NCI-H1436 treated with DMSO at 0.1 percent for 48 hours (cell line): ENCODE data around the gene CHD2.

ENCODE experiments used
- DNase-seq: peaks from one replicate; lab custom pipeline; 2025; lab: John Stamatoyannopoulos, UW

The CHD2 gene

DNA sequence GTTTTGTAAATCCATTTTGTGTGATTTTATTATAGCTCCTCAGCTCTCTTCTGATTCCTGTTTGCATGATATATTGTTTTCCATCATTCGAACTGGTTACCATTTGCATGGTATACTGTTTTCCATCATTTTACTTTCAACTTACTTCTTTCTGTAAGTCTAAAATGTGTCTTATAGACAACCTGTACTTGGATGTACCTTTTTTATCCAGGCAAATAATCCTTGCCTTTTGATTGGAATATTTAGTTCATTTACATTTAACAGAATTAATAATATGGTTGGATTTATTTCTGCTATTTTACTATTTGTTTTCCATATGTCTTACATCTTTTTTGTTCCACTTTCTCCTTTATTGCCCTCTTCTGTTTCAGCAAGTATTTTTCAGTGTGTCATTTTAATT, 62.8 kb downstream of the CHD2 start:
- DNase-seq, result no peak

DNA sequence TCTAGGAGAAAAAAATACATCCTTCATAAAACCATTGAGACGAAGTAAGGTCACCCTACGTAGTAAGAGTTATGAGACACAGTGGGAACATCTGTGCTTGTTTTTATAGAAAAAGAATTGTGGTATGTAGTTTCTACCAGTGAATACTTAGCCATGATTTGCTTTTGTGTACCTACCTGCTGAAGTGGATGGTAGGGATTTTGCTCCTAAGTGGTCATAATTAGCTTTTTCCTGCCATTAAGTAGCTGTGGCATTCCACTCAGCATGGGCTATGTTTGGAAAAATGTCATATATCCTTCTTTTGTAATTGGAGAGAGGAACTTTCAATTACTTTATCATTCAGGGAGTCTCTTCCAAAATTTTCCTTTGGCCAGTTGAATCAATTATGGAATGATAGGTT, 63.7 kb downstream of the CHD2 start:
- DNase-seq, result no peak

DNA sequence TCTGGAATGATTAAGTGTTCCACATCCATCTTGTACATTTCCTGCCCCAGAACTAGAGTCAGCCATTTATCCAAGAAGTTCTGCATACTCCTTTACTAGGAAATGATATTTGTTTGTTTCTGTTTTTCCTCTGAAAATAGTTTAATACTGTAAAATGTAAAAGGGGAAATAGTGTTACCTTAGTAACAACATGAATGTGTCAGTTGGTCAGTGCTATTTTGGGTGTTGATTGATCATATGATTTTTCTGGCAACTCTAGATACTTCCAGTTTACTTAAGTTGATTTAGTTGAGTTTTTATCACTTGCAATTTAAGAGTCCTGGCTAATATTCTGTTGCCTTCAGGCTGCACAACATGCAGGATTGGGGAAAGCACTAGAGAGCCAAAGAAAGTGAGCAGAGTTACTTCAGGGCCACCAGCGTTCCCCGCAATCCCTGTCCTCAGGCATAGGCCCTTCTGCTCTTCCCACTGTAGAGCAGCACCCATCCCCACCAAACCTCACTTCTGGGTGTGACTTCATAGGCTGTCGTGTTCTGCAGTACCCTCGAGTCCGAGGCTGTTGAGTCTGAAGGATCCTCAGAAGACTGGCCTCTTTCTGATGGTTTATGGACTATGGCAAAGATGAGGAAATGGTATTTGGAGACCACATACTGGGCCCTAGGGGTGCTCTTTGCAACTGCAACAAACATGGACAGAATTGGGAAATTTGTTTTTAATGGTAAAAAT, 69.0 kb downstream of the CHD2 start:
- DNase-seq, result no peak

DNA sequence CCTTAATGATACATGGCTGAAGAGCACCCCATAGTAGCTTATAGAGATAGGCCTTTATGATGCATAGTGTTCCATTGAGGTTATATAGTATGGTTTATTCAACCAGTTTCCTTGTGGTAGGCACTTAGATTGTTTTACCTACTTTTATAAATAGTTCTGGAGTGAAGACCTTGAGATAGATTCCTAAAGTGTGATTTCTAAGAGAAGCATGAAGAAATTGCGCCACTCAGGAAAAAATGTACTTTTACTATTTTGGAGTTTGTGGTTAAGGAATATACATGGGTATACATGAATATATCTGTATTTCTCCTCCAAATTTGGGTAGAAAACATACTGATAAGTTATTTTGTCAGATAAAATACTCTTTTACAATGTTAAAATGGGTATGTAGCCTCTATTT, 70.5 kb downstream of the CHD2 start:
- DNase-seq, result no peak

DNA sequence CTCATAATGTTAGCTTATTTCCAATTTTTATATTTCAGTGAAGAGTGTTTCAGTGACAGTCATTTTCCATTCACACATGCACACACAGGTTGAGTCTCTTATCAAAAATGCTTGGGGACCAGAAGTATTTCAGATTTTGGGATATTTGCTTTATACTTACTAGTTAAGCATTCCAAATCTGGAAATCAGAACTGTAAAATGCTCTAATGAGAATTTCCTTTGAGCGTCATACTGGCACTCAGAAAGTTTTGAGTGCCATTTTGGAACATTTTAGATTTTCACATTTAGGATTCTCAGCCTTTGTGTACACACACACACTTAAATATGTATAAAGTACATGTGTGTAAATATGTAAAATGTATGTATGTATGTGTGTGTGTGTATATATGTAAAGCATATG, 71.0 kb downstream of the CHD2 start:
- DNase-seq, result no peak

DNA sequence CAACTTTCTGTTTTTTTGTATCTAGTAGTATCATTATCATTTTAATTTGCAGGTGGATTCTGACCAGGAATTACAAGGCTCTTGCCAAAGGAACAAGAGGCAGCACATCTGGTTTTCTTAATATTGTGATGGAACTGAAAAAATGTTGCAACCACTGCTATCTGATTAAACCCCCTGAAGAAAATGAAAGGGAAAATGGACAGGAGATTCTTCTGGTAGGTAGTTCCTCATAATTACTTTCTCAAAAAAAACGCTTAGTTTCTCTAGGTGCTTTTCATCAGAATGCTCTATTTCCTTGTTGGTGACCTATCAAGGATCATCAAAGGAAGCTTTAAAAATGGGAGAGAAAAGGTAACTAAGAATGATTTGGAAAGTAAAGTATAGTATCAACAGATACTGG, 71.6 kb downstream of the CHD2 start:
- DNase-seq, result no peak

DNA sequence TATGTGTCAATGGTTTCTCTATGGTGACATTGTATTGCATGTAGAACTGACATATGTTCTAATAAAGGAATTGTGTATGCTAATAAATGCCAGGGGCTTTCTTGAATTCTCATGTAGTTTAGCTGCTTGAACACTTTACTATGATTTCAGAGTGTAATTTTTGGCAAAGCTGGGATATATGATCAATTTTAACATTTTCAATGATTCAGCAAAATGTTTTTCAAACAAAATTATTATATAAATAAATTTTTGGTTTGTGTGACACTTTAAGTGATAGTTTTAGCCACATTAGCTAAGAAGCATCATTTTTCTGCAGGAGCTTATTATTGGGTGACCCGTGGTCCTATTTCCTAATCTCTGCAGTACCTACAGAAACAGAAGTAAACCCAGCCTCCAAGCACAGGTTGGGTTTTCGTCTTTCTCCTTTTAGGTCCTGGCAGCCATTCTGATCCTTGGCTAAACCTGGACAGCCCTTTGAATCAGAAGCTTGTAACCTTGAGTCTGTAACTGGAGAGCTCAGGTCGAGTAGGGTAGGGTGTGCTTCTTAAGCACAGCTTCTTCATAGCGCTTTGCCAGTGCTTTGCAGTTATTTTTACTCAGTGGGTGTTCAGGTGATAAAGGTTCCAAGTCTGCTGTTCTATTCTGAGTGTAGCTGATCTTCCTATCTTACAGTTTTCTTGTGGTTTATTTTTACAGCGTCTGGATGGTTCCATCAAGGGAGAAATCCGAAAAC, 74.2 kb downstream of the CHD2 start:
- DNase-seq, result no peak

DNA sequence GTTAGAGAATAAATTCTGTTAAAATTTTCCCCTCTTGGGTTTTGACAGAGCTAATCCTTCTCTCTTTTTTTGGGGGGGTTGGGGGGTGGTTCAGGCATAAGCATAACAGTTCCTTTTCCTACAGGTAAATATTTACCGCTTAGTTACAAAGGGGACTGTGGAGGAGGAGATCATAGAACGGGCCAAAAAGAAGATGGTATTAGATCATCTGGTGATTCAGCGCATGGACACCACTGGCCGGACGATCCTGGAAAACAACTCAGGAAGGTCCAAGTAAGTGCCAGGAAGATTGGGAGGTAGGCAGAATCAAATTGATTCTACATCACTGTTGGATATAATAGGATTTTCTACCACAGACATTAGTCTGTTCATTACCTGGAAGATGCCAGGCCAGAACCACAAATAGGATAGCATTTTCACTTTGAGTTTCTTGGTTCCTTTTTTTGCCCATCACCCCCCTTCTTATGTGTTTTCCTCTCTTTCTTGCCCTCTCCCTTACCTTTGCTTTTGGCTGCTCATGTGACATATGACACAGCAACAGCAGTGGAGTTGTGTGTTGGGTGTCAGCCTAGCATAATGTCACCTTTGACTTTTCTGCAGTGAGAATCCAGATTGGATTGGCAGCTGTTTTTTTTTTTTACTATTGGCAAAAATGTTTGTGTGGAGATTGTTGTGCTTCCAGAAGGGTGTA, 79.0 kb downstream of the CHD2 start:
- no peak for DNase-seq

DNA sequence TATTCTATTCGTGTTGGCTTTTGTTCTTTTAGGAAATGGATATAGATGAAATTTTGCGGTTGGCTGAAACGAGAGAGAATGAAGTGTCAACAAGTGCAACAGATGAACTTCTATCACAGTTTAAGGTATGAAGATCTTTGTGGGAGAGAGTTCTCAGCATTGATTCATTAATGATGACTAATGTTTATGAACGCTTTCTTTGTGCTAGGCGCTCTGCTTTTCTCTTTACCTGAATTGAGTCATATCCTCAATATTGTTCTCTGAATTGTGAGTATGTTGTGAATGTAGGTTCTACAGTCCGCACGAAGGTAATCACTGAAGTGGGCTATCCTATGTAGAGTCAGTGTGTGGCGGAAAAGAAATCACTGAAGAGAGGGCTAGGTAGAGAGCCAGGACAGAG, 81.2 kb downstream of the CHD2 start:
- DNase-seq, result no peak

DNA sequence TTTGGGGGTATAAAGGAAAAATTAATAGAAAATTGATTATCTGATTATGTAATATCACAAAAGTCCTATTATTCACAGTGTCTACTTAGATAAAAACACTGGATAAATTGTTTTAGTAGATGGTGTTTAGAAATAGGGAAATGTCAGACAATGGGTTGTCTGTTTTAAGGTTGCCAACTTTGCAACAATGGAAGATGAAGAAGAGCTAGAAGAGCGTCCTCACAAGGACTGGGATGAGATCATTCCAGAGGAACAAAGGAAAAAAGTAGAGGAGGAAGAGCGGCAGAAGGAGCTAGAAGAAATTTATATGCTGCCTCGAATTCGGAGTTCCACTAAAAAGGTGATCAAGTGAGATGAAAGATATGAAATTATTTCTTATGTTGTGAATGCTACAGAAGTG, 84.0 kb downstream of the CHD2 start:
- no peak for DNase-seq

DNA sequence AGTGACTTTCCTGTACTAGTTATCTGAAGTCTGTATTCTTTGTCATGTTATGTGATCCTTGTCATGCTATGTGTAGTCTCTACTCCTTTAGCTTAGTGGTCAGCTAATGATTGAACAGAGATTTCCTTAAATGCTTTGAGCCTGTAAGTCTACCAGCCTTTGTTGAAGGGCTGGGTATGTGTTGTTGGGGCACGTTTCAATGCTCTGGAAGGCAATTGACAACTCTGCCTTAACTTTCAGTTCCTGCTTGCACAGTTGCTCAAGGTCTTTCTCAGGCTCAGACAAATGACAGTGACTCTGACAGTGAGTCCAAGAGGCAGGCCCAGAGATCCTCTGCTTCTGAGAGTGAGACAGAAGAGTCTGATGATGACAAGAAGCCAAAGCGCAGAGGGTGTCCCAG, 89.3 kb downstream of the CHD2 start:
- no peak for DNase-seq

DNA sequence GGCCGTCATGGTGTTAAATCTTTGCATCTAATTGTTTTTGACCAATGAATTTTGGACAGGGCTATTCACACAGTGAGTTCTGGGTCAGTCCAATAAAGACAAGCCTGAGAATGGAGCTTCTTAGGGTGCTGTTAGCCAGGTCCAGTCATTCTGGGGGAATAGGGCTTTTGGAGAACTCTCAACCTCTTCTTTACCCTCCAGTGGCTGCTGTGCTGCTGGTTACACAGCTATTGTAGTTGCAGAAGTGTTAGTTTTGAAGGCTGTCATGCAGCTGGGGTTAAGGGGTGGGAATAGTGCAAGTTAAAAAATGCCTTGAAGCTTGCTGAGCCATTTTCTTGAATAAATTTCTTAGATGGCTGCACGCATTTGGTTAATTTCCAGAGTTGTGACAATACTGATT, 89.9 kb downstream of the CHD2 start:
- no peak for DNase-seq

DNA sequence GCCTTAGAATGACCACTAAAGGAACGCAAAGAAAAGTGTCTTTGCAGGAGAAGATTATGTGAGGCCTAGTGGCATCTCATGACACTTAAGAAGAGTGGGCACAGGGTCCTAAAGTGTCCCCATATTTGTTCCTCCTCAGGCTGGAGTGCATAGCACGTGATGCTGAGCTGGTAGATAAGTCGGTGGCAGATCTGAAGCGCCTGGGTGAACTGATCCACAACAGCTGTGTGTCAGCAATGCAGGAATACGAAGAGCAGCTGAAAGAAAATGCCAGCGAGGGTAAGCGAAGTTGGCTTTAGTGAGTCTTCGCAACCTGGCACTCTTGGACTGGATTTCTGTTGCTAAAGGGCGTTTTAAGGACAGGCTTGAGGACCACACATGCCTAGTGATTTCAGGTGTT, 92.6 kb downstream of the CHD2 start:
- no peak for DNase-seq

DNA sequence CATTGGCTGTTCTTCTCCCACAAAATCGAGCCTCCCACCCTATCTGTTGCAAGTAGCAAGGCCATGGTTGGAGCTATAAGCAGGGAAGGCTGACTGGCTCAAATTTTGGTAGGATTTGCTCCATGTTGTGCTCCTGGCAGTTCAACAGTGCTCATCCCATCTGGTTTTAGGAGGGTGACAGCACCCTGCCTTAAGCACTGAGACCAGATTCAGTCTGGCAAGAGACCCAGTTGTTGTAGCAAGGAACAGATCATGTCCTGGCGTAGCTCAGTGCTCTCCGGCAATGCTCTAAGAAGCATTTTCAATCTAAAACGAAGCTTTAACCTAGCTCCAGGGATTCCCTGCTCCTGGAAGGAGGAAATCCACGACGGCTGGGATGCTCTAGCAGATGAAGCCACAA, 97.7 kb downstream of the CHD2 start:
- no peak for DNase-seq

DNA sequence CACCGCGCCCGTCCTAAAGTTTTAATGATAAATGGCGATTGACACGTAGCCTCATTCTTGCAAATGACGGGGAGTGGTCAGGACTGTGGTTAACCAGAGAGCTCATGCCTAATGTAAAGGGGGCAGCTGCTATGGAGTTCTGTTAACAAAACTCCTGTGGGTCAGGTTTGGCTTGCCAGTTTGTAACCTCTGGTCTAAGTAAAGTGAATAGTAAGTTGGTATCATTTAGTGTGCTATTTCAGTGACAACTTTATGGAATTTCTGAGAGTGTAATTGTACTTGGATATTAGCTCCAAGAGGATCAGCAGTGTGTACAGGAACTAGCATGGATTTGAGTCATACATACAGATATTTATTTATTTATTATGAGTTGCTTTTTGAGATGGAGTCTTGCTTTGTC, 101.0 kb downstream of the CHD2 start:
- DNase-seq, result no peak

DNA sequence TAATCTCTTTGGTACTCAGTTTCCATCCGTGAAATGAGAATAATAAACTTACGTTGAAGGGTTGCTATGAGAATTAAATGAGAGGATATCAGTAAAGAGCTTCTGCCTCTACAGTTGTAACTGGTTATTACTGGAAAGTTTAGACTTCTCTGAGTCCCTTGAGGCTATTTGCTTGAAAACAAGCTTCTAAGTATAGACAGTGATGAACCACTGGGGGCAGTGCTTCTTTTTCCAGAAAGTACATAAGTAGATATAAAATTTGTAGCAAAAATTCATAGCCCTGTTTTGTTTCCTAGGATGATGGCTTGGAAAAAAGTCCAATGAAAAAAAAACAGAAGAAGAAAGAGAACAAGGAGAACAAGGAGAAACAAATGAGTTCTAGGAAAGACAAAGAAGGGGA, 101.8 kb downstream of the CHD2 start:
- DNase-seq, result no peak

DNA sequence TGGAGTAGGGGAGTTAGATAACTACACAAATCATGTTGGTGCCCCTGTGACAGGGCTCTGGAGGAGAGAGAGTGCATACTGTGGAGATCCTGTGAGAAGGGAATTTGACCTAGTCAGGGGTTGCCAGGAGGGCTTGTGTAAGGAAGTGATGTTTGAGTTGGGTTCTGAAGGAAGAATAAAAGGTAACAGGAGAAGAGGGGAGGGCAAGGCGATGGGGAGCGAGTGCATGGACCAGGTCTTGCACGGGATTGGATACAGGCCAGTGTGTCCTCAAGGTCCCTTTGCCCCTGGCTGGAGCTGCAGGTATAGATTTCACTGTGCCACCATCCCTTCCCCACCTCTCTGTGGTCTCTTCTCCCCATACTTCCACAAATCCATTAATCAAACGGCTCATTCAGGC, 105.0 kb downstream of the CHD2 start:
- DNase-seq, result no peak

DNA sequence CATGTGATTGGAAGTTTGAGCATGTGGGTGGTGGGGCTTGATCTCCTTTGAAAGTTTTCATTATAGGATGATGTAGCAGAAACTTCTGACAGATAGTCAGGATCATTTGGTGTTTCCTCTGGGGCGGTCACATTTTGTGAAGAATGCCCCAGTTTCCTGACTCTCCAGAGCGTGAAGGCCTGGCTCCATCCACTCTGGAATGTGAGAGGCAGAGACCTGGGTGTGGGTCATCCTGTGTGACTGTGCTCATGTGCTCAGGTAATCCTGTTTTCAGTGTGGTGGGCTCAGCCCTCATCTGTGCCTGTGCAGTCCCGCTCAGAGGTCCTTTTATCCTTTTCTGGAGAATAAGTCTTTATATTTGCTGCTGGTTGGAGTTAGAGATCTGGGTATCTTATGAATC, 107.9 kb downstream of the CHD2 start:
- DNase-seq, result no peak

DNA sequence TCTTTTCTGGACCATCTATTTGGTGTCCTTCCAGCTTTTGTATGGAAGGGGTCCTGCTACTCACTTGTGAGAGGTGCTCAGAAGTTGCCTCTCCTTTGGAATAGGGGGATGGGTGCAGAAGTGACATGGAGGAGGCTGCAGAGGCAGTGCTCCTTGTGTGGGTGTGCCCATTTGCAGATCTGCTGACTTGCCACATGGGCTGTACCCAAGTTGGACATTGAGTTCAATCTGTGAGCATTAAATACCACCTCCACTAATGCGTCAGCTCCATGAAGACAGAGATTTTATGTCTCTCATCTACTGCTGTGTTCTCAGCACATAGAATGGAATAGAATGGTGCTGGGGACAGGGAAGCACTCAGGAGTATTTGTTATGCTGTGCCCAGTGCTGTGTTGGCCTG, 112.7 kb downstream of the CHD2 start:
- no peak for DNase-seq

DNA sequence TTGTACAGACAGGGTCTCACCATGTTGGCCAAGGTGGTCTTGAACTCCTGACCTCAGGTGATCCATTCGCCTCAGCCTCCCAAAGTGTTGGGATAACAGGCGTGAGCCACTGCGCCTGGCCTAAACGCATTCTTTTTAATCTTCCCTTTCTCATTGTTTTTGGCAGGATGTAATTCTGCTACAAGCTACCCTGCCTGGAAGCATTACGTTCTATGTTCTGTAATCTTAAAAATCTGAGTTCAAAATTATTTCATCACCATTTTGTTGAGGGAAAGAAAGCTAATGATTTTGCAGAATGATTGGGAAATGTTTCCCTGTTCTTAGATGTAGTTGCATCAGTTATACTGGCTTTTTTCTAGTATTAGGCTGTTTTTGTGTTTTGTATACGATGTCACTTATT, 117.4 kb downstream of the CHD2 start:
- DNase-seq, result no peak

DNA sequence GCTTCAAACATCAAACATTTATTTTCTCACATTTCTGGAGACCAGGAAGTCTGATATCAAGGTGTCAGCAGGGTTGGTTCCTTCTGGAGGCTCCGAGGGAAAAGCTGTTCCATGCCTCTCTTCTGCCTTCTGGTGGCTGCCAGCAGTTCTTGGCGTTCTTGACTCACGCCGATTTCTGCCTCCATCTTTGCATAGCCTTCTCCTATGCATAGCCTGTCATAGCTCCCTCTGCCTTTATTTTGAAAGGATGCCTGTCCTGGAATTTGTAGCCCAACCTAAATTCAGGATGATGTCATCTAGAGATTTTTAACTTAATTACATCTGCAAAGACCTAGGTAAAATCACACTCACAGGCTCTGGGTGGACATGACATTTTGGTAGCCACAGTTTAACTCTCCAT, 118.5 kb downstream of the CHD2 start:
- DNase-seq, result no peak

DNA sequence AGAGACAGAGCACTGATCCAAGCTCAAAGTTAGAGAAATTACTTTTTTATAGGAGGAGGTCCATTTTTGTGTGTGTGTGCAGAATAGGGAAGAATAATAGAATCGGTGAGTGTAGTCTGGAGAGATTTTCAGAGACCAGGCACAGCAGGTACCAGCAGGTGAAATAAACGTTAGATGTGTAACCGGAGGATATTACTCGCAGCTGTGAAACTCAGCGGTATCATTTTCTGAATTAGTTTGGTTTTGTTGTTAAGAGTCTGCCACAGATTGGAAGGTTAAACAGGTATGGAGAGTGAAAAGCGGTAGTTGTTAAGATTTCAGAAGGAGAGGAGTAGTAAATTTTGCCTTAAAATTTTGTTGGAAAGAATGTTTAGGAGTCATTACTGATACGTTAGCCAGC, 119.0 kb downstream of the CHD2 start:
- DNase-seq, result no peak

DNA sequence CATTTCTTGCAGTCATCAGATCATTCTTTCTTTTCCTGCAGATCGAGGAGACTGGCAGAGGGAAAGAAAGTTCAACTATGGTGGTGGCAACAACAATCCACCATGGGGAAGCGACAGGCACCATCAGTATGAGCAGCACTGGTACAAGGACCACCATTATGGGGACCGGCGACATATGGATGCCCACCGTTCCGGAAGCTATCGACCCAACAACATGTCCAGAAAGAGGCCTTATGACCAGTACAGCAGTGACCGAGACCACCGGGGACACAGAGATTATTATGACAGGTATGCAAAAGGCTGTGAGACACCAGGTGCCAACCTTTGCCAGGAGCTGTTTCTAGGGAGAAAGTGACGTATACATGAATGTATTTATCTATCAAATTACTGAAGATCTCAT, 119.8 kb downstream of the CHD2 start:
- DNase-seq, result no peak
